HepG2 (cell line): ENCODE measurements around the gene WFDC11. TPM values are rescaled to one million over a fixed set of nuclear protein-coding genes. Genes with fewer than 3 reads are reported as not detected.

Source experiments
- AHR ChIP-seq: IDR thresholded peaks from 2 replicates; pipeline ENCODE4 v1.6.1; 2018; ENCODE audit warnings: missing genetic modification reagents, missing compliant biosample characterization
- ARNTL ChIP-seq: sonication (generic); formaldehyde crosslinking; IDR thresholded peaks from 2 replicates; pipeline ENCODE4 v1.4.0; 2020; ENCODE audit warnings: mild to moderate bottlenecking, missing genetic modification reagents
- ASH2L ChIP-seq: fragments of 300-600, 200-600 bp; sonication (generic); IDR thresholded peaks from 2 replicates; pipeline ENCODE4 v1.7.0; 2017; ENCODE audit warnings: low read depth, mild to moderate bottlenecking, moderate library complexity, mixed read lengths, low read length; ENCODE audit not compliant: insufficient read length
- GATA4 ChIP-seq: sonication (generic); IDR thresholded peaks from 2 replicates; pipeline ENCODE4 v1.6.1; 2016; ENCODE audit warnings: antibody characterized with exemption, low read depth, borderline replicate concordance
- GTF2F1 ChIP-seq: fragments of 150-350 bp; IDR thresholded peaks from 2 replicates; pipeline ENCODE4 v1.6.1; 2014; ENCODE audit warnings: low read length
- HDAC2 ChIP-seq: sonication (generic); formaldehyde crosslinking; IDR thresholded peaks from 2 replicates; pipeline ENCODE4 v1.4.0; 2020; ENCODE audit warnings: missing genetic modification reagents
- MEIS2 ChIP-seq: sonication (generic); formaldehyde crosslinking; IDR thresholded peaks from 2 replicates; pipeline ENCODE4 v1.9.0; 2021; ENCODE audit warnings: mild to moderate bottlenecking, missing genetic modification reagents
- MIER2 ChIP-seq: IDR thresholded peaks from 2 replicates; pipeline ENCODE4 v1.6.1; 2016; ENCODE audit warnings: missing biosample characterization, missing genetic modification reagents
- MXI1 ChIP-seq: IDR thresholded peaks from 3 replicates; pipeline ENCODE4 v1.6.1; 2012; ENCODE audit warnings: low read depth, low read length, inconsistent platforms, borderline replicate concordance
- PAF1 ChIP-seq: IDR thresholded peaks from 2 replicates; pipeline ENCODE4 v1.6.1; 2016; ENCODE audit warnings: missing genetic modification reagents, missing compliant biosample characterization
- PCBP1 ChIP-seq: fragments of 200-400 bp; formaldehyde crosslinking; IDR thresholded peaks from 2 replicates; pipeline ENCODE4 v1.6.1; 2017; ENCODE audit warnings: mild to moderate bottlenecking, low read depth, low read length, borderline replicate concordance
- TCF12 ChIP-seq, 2 experiments: fragments of 450-650 bp in 1 of 2; sonication (generic) in 1 of 2; formaldehyde crosslinking in 1 of 2; IDR thresholded peaks; 2 replicates each; pipeline versions ENCODE4 v1.6.1 to v1.8.0; 2017 to 2022; ENCODE audit warnings: antibody characterized with exemption in 1 of 2, mild to moderate bottlenecking in 1 of 2, missing genetic modification reagents in 1 of 2, moderate library complexity in 1 of 2
- ZKSCAN8 ChIP-seq: IDR thresholded peaks from 2 replicates; pipeline ENCODE4 v1.6.1; 2016; ENCODE audit warnings: borderline replicate concordance, missing genetic modification reagents, missing compliant biosample characterization
- ZNF12 ChIP-seq: sonication (generic); formaldehyde crosslinking; IDR thresholded peaks from 2 replicates; pipeline ENCODE4 v1.5.0; 2020; ENCODE audit warnings: missing genetic modification reagents
- ZNF557 ChIP-seq: sonication (generic); formaldehyde crosslinking; IDR thresholded peaks from 2 replicates; pipeline ENCODE4 v1.4.0; 2020; ENCODE audit warnings: missing genetic modification reagents
- ZNF564 ChIP-seq: sonication (generic); formaldehyde crosslinking; IDR thresholded peaks from 2 replicates; pipeline ENCODE4 v1.8.1; 2023; ENCODE audit warnings: mild to moderate bottlenecking, missing genetic modification reagents
- ZNF672 ChIP-seq: sonication (generic); formaldehyde crosslinking; IDR thresholded peaks from 2 replicates; pipeline ENCODE4 v1.8.1; 2022; ENCODE audit warnings: missing genetic modification reagents
- polyA plus RNA-seq, 8 experiments: library from polyadenylated mRNA; depleted of rRNA in 3 of 8; stranded (reverse) in 7 of 8; unstranded in 1 of 8; fragments of >200 nt; fragmentation: Illumina TruSeq in 4 of 8; extraction: Trizol in 4 of 8; gene quantifications; 2 replicates each; pipeline versions ENCODE4 v1.2.1 to v1.2.3, GENCODE V29; 2011 to 2016; ENCODE audit warnings: low read depth in 4 of 8, missing spikeins in 1 of 8, mixed read lengths in 1 of 8; ENCODE audit not compliant: insufficient read depth in 1 of 8
- total RNA-seq, 5 experiments: library from RNA; depleted of rRNA; stranded (reverse); fragments of >200 nt; fragmentation: Illumina TruSeq; extraction: Trizol; gene quantifications; 2 replicates each; pipeline ENCODE4 v1.2.3, GENCODE V29; 2016; ENCODE audit warnings: low read depth in 1 of 5
- TF ChIP-seq, protein P1 (sequence below): sonication (generic); formaldehyde crosslinking; IDR thresholded peaks from 2 replicates; pipeline ENCODE4 v1.5.0; 2020; ENCODE audit warnings: mild to moderate bottlenecking, missing genetic modification reagents
- TF ChIP-seq, protein P2 (sequence below): sonication (generic); formaldehyde crosslinking; IDR thresholded peaks from 2 replicates; pipeline ENCODE4 v1.8.0; 2022; ENCODE audit warnings: mild to moderate bottlenecking, missing genetic modification reagents
- TF ChIP-seq, protein P3 (sequence below): sonication (generic); formaldehyde crosslinking; IDR thresholded peaks from 2 replicates; pipeline ENCODE4 v1.4.0; 2020; ENCODE audit warnings: missing genetic modification reagents, low read depth, mild to moderate bottlenecking, borderline replicate concordance
- TF ChIP-seq, protein P4 (sequence below): sonication (generic); formaldehyde crosslinking; IDR thresholded peaks from 2 replicates; pipeline ENCODE4 v1.4.0; 2020; ENCODE audit warnings: missing genetic modification reagents, mild to moderate bottlenecking, borderline replicate concordance
- TF ChIP-seq, protein P5 (sequence below), 2 experiments: fragments of 450-650 bp in 1 of 2; sonication (generic) in 1 of 2; formaldehyde crosslinking; IDR thresholded peaks; 2 replicates each; pipeline versions ENCODE4 v1.5.0 to v1.8.0; 2020 to 2022; ENCODE audit warnings: mild to moderate bottlenecking in 1 of 2, missing genetic modification reagents in 1 of 2

WFDC11 gene
- total and polyA plus RNA-seq, 2 of the 13 experiments (the other 11 are each of a cell fraction or from before 2014, with no cell fraction given), result not detected

DNA sequence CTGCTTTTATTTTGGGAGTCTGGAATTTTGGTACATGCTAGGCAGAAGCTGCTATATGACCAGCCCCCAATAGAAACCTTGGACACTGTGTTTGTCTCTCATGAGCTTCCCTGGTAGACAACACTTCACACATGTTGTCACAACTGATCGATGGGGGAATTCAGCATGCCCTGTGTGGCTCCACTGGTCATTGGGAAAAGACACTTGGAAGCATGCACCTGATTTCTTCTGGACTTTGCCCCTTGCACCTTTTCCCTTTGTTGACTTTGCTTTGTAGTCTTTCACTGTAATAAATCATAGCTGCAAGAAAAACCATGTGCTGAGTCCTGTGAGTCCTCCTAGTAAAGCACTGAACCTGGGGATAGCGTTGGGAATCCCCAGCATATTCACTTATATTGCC is 48.4 kb downstream of the WFDC11 start (continued):
- TF ChIP-seq, protein P1, sequence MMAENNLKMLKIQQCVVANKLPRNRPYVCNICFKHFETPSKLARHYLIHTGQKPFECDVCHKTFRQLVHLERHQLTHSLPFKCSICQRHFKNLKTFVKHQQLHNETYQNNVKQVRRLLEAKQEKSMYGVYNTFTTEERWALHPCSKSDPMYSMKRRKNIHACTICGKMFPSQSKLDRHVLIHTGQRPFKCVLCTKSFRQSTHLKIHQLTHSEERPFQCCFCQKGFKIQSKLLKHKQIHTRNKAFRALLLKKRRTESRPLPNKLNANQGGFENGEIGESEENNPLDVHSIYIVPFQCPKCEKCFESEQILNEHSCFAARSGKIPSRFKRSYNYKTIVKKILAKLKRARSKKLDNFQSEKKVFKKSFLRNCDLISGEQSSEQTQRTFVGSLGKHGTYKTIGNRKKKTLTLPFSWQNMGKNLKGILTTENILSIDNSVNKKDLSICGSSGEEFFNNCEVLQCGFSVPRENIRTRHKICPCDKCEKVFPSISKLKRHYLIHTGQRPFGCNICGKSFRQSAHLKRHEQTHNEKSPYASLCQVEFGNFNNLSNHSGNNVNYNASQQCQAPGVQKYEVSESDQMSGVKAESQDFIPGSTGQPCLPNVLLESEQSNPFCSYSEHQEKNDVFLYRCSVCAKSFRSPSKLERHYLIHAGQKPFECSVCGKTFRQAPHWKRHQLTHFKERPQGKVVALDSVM (CRISPR knock-in tag), result no peak
- TF ChIP-seq MEIS2 (CRISPR knock-in tag) (0 out of 2 replicates have a peak, but pooled peaks have one; percentile 35), ZNF564 (CRISPR knock-in tag) (no peak), GTF2F1 (no peak), GATA4 (no peak), MXI1 (peak; percentile 13; the same call in 1 of the 3 replicates), TCF12 (IDR thresholded peaks at IDR 0.05) (no peak), TCF12 (CRISPR knock-in tag; IDR thresholded peaks at IDR 0.05) (no peak), ZNF12 (CRISPR knock-in tag) (peak; percentile 36; the same call in 1 of the 2 replicates), ASH2L (no peak), ZNF672 (CRISPR knock-in tag) (no peak), HDAC2 (CRISPR knock-in tag) (0 out of 2 replicates have a peak, but pooled peaks have one; percentile 29), AHR (CRISPR knock-in tag) (no peak), MIER2 (0 out of 2 replicates have a peak, but pooled peaks have one; percentile 32), ZNF557 (no peak), PCBP1 (no peak), PAF1 (CRISPR knock-in tag) (no peak), ZKSCAN8 (no peak), ARNTL (0 out of 2 replicates have a peak, but pooled peaks have one; percentile 44)
- TF ChIP-seq, protein P2, sequence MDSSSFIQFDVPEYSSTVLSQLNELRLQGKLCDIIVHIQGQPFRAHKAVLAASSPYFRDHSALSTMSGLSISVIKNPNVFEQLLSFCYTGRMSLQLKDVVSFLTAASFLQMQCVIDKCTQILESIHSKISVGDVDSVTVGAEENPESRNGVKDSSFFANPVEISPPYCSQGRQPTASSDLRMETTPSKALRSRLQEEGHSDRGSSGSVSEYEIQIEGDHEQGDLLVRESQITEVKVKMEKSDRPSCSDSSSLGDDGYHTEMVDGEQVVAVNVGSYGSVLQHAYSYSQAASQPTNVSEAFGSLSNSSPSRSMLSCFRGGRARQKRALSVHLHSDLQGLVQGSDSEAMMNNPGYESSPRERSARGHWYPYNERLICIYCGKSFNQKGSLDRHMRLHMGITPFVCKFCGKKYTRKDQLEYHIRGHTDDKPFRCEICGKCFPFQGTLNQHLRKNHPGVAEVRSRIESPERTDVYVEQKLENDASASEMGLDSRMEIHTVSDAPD (CRISPR knock-in tag), result no peak
- TF ChIP-seq, protein P3, sequence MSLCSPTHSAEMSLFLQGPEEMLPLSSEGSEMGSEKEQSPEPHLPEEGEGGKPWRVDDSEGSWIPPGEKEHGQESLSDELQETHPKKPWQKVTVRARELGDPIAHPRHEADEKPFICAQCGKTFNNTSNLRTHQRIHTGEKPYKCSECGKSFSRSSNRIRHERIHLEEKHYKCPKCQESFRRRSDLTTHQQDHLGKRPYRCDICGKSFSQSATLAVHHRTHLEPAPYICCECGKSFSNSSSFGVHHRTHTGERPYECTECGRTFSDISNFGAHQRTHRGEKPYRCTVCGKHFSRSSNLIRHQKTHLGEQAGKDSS (CRISPR knock-in tag), result no peak
- TF ChIP-seq, protein P4, sequence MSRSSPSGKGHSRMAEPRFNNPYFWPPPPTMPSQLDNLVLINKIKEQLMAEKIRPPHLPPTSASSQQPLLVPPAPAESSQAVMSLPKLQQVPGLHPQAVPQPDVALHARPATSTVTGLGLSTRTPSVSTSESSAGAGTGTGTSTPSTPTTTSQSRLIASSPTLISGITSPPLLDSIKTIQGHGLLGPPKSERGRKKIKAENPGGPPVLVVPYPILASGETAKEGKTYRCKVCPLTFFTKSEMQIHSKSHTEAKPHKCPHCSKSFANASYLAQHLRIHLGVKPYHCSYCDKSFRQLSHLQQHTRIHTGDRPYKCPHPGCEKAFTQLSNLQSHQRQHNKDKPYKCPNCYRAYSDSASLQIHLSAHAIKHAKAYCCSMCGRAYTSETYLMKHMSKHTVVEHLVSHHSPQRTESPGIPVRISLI (CRISPR knock-in tag), result no peak
- TF ChIP-seq, protein P5, sequence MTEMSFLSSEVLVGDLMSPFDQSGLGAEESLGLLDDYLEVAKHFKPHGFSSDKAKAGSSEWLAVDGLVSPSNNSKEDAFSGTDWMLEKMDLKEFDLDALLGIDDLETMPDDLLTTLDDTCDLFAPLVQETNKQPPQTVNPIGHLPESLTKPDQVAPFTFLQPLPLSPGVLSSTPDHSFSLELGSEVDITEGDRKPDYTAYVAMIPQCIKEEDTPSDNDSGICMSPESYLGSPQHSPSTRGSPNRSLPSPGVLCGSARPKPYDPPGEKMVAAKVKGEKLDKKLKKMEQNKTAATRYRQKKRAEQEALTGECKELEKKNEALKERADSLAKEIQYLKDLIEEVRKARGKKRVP (CRISPR knock-in tag; IDR thresholded peaks at IDR 0.05), result no peak
